ENCODE data around the gene ARHGEF16. TPM values are rescaled to one million over a fixed set of nuclear protein-coding genes. Genes with fewer than 3 reads are reported as not detected.

ARHGEF16 gene
- total RNA-seq, 1 experiment from 2014 or later = 10.1 TPM

DNA sequence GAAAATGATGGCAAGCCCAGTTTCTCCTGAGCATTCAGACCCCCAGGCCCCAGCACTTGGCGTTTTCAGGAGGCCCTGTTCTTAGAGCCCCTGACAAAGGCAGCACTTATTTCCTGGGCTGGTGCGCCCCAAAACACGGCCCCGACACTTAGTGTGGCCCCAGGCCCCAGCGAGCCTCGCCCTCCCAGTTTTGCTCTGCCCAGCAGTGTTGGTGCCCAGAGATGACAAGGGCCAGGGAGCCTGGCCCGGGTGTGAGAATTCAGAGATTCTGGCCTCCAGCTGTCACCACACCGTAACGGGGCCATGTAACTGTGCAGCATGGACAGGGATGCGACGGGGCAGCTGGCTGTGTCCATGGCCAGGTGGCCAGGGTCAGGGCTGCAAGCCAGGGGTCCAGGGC is 18.0 kb upstream of the ARHGEF16 start:
- intact Hi-C loops (cut with micrococcal nuclease; ENCODE audit: unreplicated experiment) (no loop called here), in situ Hi-C loops (cut with HindIII; ENCODE audit: low pct_unique_long_range_greater_than_20kb, low sequenced_read_pairs) (no loop called here)
- Histone ChIP-seq H3K9me3 (ENCODE audit: control insufficient read depth, insufficient read depth, low read depth, low read length) (no peaks in the 10 kb centered on the region), H3K4me1 (ENCODE audit: control insufficient read depth, insufficient read depth, low read length) (no peaks in the 10 kb centered on the region), H3K4me3 (ENCODE audit: low read depth in 2 of 2, low read length in 2 of 2) (no peak overlapping the region), H3K27me3 (ENCODE audit: control insufficient read depth, insufficient read depth, low read length) (no peaks in the 10 kb centered on the region; the same call in 1 of the 2 replicates), H3K36me3 (ENCODE audit: control insufficient read depth, insufficient read depth, low read length) (no peaks in the 10 kb centered on the region), H3K27ac (ENCODE audit: low read length) (no peak overlapping the region)
- no TSS peak for BruUV-seq (replicated peaks)
- ChIA-PET POLR2A (no interaction called here), CTCF (no interaction called here)
- TF ChIP-seq, protein P1, sequence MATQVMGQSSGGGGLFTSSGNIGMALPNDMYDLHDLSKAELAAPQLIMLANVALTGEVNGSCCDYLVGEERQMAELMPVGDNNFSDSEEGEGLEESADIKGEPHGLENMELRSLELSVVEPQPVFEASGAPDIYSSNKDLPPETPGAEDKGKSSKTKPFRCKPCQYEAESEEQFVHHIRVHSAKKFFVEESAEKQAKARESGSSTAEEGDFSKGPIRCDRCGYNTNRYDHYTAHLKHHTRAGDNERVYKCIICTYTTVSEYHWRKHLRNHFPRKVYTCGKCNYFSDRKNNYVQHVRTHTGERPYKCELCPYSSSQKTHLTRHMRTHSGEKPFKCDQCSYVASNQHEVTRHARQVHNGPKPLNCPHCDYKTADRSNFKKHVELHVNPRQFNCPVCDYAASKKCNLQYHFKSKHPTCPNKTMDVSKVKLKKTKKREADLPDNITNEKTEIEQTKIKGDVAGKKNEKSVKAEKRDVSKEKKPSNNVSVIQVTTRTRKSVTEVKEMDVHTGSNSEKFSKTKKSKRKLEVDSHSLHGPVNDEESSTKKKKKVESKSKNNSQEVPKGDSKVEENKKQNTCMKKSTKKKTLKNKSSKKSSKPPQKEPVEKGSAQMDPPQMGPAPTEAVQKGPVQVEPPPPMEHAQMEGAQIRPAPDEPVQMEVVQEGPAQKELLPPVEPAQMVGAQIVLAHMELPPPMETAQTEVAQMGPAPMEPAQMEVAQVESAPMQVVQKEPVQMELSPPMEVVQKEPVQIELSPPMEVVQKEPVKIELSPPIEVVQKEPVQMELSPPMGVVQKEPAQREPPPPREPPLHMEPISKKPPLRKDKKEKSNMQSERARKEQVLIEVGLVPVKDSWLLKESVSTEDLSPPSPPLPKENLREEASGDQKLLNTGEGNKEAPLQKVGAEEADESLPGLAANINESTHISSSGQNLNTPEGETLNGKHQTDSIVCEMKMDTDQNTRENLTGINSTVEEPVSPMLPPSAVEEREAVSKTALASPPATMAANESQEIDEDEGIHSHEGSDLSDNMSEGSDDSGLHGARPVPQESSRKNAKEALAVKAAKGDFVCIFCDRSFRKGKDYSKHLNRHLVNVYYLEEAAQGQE (IDR thresholded peaks at IDR 0.05; ENCODE audit: insufficient read depth in 1 of 2, low read depth in 2 of 2, low read length in 1 of 2) = no peak
- TF ChIP-seq POLR2AphosphoS5 (IDR thresholded peaks at IDR 0.05; ENCODE audit: low read depth, low read length) (no peak), SIN3A (IDR thresholded peaks at IDR 0.05; ENCODE audit: borderline replicate concordance, insufficient read depth, low read depth, low read length) (no peak), TCF7L2 (IDR thresholded peaks at IDR 0.05; ENCODE audit: low read depth, low read length) (no peak)
- TF ChIP-seq, protein P2, sequence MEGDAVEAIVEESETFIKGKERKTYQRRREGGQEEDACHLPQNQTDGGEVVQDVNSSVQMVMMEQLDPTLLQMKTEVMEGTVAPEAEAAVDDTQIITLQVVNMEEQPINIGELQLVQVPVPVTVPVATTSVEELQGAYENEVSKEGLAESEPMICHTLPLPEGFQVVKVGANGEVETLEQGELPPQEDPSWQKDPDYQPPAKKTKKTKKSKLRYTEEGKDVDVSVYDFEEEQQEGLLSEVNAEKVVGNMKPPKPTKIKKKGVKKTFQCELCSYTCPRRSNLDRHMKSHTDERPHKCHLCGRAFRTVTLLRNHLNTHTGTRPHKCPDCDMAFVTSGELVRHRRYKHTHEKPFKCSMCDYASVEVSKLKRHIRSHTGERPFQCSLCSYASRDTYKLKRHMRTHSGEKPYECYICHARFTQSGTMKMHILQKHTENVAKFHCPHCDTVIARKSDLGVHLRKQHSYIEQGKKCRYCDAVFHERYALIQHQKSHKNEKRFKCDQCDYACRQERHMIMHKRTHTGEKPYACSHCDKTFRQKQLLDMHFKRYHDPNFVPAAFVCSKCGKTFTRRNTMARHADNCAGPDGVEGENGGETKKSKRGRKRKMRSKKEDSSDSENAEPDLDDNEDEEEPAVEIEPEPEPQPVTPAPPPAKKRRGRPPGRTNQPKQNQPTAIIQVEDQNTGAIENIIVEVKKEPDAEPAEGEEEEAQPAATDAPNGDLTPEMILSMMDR (IDR thresholded peaks at IDR 0.05) = no peak
- DNase-seq (ENCODE audit: low read depth, low spot score) (no peak), ATAC-seq (no peak)

DNA sequence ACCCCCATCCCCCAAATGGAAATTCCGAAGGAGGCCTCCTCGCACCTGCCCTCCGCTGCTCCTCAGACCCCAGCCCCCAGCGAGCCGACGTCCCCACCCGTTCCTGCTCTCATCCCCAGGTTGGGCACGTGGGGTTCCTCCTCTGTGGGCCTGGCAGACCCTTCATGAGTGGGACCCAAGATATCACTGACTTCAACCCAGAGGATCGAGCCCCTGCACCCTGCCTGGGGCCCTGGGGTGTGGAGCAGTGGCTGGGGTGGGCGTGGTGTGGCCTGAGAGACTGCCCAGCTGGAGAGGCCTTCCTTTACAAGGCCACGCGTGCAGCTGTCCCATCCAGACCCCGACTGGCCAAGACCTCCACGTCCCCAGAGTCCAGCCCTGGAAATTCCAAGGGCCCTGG is 17.6 kb upstream of the ARHGEF16 start:
- Histone ChIP-seq H3K4me1 (ENCODE audit: control insufficient read depth, insufficient read depth, low read length) (no peaks in the 10 kb centered on the region), H3K36me3 (ENCODE audit: control insufficient read depth, insufficient read depth, low read length) (no peaks in the 10 kb centered on the region), H3K27me3 (ENCODE audit: control insufficient read depth, insufficient read depth, low read length) (no peaks in the 10 kb centered on the region; the same call in 1 of the 2 replicates), H3K4me3 (ENCODE audit: low read depth in 2 of 2, low read length in 2 of 2) (no peak overlapping the region), H3K9me3 (ENCODE audit: control insufficient read depth, insufficient read depth, low read depth, low read length) (no peaks in the 10 kb centered on the region), H3K27ac (ENCODE audit: low read length) (no peak overlapping the region)
- intact Hi-C loops (cut with micrococcal nuclease; ENCODE audit: unreplicated experiment) (no loop called here), in situ Hi-C loops (cut with HindIII; ENCODE audit: low pct_unique_long_range_greater_than_20kb, low sequenced_read_pairs) (no loop called here)
- BruUV-seq (replicated peaks) = no TSS peak
- TF ChIP-seq, protein P2 (IDR thresholded peaks at IDR 0.05) = no peak
- TF ChIP-seq, protein P1 (IDR thresholded peaks at IDR 0.05; ENCODE audit: insufficient read depth in 1 of 2, low read depth in 2 of 2, low read length in 1 of 2) = no peak
- TF ChIP-seq POLR2AphosphoS5 (IDR thresholded peaks at IDR 0.05; ENCODE audit: low read depth, low read length) (no peak), TCF7L2 (IDR thresholded peaks at IDR 0.05; ENCODE audit: low read depth, low read length) (no peak), SIN3A (IDR thresholded peaks at IDR 0.05; ENCODE audit: borderline replicate concordance, insufficient read depth, low read depth, low read length) (no peak)
- ChIA-PET CTCF (no interaction called here), POLR2A (no interaction called here)
- ATAC-seq = no peak
- DNase-seq (ENCODE audit: low read depth, low spot score) = no peak
